Measurements from ENCODE around the gene PDE8B.

GRCh38 chr5:77424921-77425320, 214.4 kb downstream of the PDE8B start:
- TF ChIP-seq EZH2 (IDR thresholded peaks at IDR 0.05; ENCODE audit: low read length, unreplicated experiment) (no peak), CTCF (conservative IDR thresholded peaks at IDR 0.05; ENCODE audit: low read depth, low read length) (no peak), EZH2phosphoT487 (IDR thresholded peaks at IDR 0.05; ENCODE audit: borderline replicate concordance, low read length) (no peak)
